IPS-18c (cell line): ENCODE results near the gene TMED1.

Source experiments
- H3K4me3 ChIP-seq: 2 replicates; pipeline ENCODE4 v1.7.0; 2013; ENCODE audit warnings: low read depth, mild to moderate bottlenecking, low read length, moderate library complexity; ENCODE audit not compliant: insufficient read depth
- H3K9me3 ChIP-seq: one replicate; pipeline ENCODE4 v1.6.1; 2013; ENCODE audit warnings: mild to moderate bottlenecking, low read length, moderate library complexity; ENCODE audit not compliant: control insufficient read depth, insufficient read depth

TMED1 gene

DNA sequence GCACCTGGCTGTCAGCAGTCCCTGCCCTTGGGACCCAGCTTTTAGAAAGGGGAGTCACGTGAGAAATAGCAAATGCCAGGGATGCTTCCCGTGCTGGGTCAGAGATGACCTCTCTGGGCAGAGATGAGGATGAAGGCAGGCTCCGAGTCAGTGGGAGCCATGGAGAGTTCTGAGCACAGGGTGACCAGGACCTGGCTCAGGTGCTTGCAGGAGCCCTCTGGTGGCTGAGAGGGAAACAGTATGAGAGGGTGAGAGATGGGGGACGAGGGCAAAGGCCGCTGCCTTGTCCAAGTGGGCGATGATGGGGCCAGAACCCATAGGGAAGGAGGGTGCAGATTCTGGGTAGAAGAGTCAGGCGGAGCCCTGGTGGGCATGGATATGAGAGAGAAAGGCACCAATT, 15.8 kb downstream of the TMED1 start:
- Histone ChIP-seq H3K9me3 (no peaks in the 10 kb centered on the region), H3K4me3 (no peak overlapping the region)

DNA sequence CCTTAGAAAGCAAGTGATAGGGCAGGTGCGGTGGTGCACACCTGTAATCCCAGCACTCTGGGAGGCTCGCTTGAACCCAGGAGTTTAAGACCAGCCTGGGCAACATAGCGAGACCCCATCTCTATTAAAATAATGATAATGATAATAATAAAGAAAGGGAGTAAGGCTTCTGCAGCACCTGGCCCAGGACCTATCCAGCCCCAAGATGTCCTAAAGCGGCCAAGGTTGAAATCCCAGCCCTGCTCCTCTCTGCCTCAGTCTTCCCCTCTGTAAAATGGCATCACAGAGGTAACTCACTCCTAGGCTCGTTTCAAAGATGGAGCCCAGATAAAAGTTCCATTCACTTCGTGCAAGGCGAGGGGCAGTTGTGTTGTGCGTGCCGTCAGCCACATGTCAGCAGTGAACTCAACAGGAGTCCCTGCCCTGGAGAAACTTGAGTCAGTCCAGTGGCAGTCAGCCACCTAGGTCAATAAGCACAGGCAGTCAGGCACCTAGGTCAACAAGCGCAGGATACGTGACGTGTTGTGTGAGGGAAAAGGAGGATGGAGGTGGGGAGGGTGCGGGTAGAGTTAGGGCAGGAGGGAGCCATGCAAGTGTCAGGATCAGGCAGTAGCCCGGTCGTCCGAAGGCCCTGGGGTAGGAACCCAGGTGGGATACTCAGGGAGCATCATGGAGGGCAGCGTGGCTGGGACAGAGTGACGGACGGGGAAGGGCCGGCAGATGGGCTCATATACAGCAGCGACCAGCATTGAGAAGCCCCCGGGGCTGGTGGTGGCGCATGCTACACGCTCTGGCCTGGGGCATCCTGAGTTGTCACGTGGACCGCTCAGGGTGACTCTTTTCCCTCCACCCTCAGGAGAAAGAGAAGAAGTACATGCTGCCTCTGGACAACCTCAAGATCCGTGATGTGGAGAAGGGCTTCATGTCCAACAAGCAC, 16.6 kb downstream of the TMED1 start:
- H3K4me3 ChIP-seq = no peak overlapping the region
- H3K9me3 ChIP-seq = no peaks in the 10 kb centered on the region

DNA sequence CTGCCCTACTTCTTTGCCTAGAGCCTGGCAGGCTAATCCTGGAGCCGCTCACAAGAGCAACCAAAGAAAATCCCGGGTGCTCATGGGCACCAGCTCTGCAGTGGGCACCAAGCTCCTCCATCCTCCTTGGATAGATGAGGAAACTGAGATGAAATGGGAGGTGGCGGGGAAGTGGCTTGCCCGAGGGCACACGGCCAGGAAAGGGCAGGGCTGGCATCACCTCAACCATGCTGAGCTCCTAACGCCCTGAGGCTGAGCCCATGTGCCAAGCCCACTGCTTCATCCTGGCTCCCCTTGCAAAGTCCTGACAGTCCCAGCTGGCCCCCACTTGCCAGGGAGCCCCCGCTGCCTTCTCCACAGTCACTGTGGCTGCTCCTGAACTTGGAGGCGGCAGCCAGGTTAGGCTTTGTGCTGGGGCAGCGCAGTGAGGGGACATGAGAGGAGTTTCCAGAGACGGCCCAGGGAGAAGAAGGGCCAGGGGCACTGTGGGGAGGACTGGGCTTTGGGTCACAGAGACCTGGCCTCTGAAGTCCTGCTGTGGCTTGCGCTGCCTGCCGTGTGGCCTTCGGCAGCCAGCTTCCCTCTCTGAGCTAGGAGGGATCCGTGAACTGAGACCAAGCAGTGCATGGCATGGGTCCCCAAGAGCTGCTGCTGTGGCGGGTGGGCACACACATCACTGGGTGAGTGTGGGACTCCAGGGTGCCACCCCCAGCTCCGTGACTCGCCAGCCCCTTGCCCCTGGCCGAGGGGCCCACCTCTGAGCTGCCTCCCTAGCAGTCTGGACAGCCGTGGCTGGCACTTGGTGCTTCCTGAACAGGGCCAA, 17.5 kb downstream of the TMED1 start:
- no peaks in the 10 kb centered on the region for H3K9me3 ChIP-seq

DNA sequence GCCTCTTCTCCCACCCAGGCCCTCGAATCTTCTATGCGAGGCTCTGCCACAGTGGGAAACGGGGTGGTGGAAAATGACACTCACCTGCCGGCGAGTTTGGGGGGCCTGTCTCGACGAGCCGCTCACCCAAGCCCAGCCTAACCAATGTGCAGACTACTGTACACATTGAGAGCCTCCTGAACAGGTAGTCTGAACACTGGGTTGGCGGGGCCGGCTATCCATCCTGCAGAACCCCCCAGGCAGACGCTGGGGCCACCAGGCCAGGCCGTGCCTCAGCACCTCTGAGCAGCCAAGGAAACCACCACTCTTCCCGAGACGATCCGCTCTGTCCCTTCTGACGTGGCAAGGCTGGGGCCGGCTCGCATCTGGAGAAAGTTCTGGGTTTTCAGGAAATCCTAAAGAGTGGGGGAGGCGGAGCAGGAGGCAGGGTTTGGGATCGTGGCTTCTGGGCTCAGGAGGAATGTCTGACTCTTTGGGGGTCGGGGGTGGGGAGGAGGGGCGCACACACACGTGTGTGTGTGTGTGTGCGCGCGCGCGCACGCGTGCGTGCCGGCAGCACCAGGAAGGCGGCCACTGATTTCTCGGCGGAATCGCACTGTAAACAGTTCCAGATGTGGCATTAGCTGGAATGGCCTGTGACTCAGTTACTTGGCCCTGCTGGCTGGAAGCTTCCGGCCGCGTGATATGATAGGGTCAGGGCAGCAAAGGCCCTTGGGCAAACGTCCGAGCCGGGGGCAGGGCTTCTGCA, 18.5 kb downstream of the TMED1 start:
- Histone ChIP-seq H3K9me3 (no peaks in the 10 kb centered on the region), H3K4me3 (no peak overlapping the region)

More for the DNA sequence above, 17.5 kb downstream of the TMED1 start:
- no peak overlapping the region for H3K4me3 ChIP-seq

DNA sequence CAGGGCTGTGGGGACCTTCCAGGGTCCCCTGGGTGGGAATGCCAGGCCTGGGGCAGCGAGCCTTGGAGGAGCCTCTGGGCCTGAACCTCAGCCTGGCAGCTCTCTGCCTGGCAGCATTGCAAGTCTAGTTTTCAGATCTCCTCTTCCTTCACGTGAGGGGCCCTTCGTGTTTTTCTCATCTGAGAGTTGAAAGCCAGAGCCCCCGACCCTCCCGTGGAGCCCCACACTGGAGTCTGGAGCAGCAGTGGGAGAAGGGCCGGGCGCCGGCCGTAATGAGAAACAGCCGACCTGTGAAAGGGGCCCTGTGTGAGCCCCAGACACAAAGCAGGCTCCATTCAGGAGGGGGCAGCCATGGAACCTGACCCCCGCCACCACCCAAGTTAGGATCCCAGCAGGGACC, 19.3 kb downstream of the TMED1 start:
- no peak overlapping the region for H3K4me3 ChIP-seq
- H3K9me3 ChIP-seq = no peaks in the 10 kb centered on the region

DNA sequence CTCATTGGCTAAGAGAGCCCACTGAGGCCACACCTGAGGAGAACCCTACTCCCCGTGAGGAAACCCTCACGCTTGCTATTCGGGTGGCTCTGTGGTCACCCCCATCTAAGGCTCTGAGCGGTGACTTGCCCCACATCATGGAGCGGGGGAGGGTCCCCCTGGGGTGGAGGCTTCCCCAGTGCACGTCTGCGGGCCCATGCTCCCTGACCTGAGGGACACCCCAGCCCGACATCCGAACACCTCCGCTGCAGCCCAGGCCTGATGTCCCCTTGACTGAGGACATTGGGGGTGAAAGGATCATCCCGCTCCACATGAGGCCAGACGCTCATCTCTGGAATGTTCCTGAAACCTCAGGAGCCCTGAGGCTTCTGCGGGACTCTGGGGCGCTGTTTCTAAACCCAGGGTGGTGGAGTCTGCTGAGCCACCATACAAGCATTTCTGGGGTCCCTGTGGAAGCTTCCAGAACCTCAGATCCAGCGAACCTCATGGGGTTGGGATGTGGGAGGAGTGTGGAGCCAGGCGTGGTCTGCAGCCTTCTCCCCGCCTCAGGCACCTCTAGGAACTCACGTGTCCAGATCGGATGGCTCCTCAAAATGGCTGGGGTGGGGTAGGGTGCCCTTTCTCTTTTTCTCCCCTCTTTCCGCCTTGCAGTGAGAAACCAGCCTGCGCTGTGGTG, 19.9 kb downstream of the TMED1 start:
- no peak overlapping the region for H3K4me3 ChIP-seq
- no peaks in the 10 kb centered on the region for H3K9me3 ChIP-seq

DNA sequence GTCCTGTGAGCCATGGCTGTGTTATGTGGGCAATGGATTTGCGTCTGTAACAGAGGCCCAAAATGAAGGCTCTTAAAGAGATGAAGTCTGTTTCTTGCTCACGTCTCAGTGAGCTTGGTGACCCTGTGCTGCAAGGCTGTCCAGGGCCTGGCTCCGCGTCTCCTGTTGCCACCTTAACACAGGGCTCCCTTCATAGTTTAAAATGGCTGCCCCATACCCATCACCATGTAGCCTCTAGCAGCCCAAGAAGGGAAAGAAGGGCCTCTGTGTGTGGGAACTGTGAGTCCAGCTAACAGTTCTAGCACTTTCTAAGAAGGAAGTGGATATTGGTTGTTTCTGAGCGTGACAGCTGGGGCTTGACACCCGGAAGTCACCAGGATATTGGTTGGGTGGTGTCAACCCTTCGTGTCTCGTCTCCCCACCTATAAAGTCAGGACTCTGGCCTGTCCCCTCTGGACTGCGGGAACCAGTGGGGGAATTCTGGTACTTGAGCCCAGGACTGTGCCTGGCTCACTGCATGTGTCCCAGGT, 20.9 kb downstream of the TMED1 start:
- no peak overlapping the region for H3K4me3 ChIP-seq
- H3K9me3 ChIP-seq = no peaks in the 10 kb centered on the region

DNA sequence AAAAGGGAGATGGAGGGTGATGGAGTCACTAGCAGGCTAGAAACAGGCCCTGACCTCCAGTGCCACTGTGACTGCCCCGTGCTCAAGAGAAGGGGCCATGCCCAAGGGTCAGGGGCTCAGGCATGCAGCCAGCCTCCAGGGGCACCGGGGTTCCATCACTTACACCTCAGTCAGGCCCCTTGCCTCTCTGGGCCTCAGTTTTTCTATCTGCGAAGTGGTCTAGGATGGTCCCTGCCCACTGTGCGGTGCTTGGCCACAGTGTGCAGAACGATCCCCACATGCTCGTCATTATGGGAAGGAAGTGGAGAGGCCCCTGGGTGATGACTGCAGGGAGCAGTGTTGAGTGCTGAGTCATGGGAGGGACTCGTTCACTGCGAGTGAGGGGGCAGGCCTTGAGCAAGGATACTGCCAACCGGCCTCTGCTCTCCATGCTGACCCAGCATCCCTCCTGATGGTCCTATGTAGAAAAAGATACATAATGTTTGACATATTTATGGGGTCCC, 23.1 kb downstream of the TMED1 start:
- Histone ChIP-seq H3K9me3 (no peaks in the 10 kb centered on the region), H3K4me3 (no peak overlapping the region)

DNA sequence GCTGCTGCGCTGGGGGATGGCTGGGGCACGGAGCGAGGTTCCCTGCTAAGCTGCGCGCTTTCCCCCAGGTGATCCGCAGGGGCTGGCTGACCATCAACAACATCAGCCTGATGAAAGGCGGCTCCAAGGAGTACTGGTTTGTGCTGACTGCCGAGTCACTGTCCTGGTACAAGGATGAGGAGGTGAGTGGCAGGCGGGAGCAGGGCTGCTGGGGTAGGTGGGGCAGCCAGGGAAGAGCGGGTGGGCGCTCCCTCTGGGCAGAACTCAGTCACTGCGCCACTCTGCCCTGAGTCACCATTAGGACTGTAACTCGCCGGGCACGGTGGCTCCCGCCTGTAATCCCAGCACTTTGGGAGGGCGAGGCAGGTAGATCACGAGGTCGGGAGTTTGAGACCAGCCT, 23.8 kb downstream of the TMED1 start:
- no peak overlapping the region for H3K4me3 ChIP-seq
- H3K9me3 ChIP-seq = no peaks in the 10 kb centered on the region

DNA sequence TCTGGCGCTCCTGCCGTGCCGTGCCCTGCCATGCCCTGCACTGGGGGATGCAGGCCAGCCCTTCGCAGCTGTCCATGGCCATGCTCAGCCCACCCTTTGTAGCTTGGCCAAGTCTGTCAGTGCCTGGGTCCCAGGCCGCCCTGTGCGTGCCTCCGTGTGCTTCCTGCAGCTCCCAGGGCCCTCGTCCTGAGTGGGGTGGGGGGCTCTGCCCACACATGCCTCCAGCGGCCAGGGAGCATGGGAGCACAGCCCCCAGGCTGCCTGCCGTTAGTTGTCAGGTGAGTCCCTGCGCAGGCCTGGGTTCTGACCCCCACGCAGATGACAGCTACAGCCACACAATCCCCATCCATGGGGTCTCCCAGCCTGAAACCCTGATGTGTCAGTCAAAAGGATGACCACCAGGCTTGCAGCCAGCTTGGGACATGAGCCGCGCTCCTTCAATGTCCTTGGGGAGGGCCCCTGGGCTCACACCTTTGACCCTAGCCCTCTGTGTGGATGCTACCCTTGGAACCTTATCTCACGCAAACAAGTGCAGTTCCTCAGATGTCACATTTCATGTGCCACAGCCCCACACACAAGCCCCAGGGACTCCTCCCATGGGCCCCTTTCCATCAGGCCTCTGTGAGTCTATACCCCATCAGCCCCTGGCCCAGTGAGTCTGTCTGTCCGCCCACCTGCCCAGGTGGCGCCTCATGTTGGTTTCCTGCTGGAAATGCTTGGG, 24.5 kb downstream of the TMED1 start:
- Histone ChIP-seq H3K9me3 (no peaks in the 10 kb centered on the region), H3K4me3 (no peak overlapping the region)

DNA sequence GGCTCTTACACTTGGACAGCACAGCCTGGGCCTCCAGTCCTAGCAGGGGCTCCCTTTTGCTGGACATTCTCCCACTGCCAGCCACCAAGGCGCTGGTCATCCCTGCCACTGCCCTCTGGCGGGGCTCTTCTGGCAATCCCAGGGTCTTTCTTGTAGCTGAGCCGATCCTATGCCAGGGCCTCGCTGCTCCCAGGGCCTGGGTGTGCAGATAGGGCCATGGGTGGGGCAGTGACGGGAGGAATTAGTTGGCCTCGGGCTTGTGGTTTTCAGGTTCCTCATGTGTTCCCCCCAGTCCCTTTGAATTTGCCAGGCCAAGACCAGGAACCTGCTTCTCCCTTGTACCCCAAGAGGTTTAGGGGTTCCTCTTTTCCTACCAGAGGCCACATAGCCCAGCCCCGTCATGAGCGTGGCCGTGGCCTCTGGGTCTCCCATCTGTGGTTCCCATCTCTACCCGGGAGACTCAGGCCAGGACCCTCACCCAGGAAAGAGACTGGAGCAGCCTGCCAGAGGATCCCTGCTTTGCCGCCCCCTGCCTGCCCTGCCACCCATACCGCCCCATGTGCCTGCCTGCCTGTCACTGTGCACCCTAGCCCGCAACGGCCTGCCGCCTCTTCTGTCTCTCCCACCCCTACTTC, 26.2 kb downstream of the TMED1 start:
- no peak overlapping the region for H3K4me3 ChIP-seq
- H3K9me3 ChIP-seq = no peaks in the 10 kb centered on the region

DNA sequence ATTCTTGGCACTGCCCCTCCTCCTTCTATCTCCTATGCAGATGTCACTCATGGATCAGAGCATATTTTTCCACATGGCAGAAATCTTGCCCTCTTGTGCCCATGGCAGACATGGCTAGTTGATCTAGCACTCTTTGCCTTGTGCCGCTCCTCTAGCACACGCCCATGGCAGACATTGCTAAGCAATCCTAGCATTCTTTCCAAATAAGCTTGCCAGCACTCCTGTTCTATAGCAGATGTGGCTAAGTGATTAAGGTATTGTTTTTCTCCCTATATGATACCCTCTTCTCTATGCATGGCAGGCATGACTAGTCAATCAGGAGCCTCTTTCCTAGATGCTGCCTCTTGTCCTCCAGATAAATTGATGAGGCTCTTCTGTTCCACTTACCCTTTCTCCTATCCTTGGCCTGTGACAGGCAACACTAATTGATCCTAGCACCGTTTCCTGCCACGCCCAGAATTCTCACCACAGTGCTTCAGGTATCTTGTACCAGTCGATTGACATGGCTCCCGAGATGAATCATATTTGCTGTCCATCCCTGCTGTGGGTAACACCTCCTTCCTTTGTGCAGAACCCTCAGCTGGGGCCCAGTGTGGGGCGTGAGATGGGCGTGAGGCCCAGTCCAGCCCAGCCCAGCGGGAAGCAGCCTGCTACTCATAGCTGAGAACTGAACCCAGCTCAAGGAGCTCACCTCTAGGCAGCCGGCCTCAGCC, 26.9 kb downstream of the TMED1 start:
- no peaks in the 10 kb centered on the region for H3K9me3 ChIP-seq
- no peak overlapping the region for H3K4me3 ChIP-seq

DNA sequence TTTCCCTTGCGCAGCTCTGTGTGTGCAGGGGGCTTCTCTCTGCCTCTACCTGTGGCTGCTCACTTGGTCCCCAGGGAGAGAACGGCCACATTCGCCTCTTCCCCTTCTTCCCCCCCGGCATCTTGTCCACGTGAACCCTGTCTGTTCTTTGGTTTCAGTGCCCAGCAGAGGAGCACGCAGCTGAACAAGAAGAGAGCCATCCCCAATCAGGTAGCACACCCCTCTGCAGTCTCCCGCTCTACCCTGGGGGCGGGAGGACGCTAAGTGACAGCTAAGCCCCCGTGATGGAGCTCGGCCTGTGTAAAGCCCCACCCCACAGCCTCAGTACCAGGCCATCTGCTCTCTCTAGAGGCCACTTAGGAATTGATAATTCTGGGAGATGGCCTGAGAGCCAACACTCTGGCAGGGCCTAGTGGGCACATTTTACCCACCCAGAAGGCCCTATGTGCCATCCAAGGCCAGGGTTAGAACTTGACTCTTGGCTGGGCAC, 30.2 kb downstream of the TMED1 start:
- H3K4me3 ChIP-seq = no peak overlapping the region
- H3K9me3 ChIP-seq = no peaks in the 10 kb centered on the region

DNA sequence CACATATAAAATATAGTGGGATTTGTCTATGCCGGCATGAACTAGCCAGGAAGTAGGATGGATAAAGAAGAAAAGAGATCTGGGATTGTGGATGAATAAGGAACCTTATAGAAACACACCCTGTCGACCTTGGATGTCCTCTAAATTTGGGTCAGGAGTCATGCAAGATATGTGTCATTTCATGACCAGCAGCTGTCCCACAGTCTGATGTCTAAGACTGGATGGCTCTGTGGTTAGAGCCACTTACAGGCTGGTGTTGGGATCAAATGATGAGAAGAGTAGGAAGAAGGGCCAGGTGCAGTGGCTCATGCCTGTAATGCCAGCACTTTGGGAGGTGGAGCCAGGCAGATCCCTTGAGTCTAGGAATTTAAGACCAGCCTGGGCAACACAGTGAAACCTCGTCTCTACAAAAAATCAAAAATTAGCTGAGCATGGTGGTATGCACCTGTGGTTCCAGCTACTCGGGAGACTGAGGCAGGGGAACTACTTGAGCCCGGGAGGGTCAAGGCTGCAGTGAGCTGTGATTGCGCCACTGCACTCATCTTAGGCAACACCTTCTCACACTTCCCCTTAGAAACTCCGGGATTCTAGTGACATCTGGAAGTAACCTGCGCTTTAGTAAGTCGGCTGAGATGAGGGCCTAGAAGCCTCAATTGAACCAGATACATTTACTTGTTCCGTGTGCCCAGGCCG, 30.8 kb downstream of the TMED1 start:
- H3K4me3 ChIP-seq = no peak overlapping the region
- H3K9me3 ChIP-seq = no peaks in the 10 kb centered on the region
